Sigmoid colon (tissue), 4 donors: ENCODE measurements around the gene DDX5.

Experiments used
- EP300 ChIP-seq, 4 donors: sonication (generic); formaldehyde crosslinking; IDR thresholded peaks; one replicate each; pipeline ENCODE4 v1.6.1; 2017; ENCODE audit warnings: antibody characterized with exemption in 4 of 4
- TF ChIP-seq, protein P1 (sequence below), 4 experiments: fragments of 450-650 bp in 3 of 4; fragments of 200-600 bp in 1 of 4; IDR thresholded peaks; one replicate each; pipeline ENCODE4 v1.5.1; 2016 to 2019; ENCODE audit warnings: antibody characterized with exemption in 4 of 4, mild to moderate bottlenecking in 3 of 4, moderate library complexity in 2 of 4

DNA sequence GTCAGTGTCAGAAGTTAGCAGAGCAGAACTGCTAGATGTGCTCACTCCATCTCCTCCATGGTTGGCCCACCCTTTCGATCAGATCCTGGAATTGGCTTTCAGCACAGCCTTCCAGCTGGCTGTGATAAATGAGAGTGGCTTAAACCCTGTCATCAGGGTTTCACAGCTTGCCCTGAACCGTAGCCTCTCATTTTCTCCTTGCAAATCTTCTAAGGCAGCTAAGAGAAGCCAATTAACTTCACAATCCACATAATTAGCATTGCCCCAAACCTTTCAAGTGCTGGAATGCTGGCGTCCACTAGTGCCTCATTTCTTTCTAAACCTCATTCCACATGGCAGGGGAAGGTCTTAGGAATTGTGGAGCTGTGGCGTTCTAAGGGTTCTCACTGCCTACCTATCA, 35.5 kb downstream of the DDX5 start:
- TF ChIP-seq, protein P1, sequence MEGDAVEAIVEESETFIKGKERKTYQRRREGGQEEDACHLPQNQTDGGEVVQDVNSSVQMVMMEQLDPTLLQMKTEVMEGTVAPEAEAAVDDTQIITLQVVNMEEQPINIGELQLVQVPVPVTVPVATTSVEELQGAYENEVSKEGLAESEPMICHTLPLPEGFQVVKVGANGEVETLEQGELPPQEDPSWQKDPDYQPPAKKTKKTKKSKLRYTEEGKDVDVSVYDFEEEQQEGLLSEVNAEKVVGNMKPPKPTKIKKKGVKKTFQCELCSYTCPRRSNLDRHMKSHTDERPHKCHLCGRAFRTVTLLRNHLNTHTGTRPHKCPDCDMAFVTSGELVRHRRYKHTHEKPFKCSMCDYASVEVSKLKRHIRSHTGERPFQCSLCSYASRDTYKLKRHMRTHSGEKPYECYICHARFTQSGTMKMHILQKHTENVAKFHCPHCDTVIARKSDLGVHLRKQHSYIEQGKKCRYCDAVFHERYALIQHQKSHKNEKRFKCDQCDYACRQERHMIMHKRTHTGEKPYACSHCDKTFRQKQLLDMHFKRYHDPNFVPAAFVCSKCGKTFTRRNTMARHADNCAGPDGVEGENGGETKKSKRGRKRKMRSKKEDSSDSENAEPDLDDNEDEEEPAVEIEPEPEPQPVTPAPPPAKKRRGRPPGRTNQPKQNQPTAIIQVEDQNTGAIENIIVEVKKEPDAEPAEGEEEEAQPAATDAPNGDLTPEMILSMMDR (IDR thresholded peaks at IDR 0.05) = no peak
- TF ChIP-seq EP300 (IDR thresholded peaks at IDR 0.05) = no peak
